CD8-positive, alpha-beta memory T cell (primary cell): ENCODE results near the gene BRD7. TPM values are rescaled to one million over a fixed set of nuclear protein-coding genes. Genes with fewer than 3 reads are reported as not detected.

Experiments
- CTCF ChIA-PET: fragments of 350-600 bp; sonication (Branson Sonifier 250); formaldehyde crosslinking; loops from one replicate; lab custom pipeline; 2021; ENCODE audit warnings: antibody characterized with exemption; lab: Charles Lee
- POLR2A ChIA-PET: fragments of 350-600 bp; sonication (Branson Sonifier 250); formaldehyde crosslinking; loops from one replicate; lab custom pipeline; 2021; ENCODE audit warnings: antibody characterized with exemption; lab: Charles Lee
- DNase-seq, 5 donors: peaks; one replicate each; pipeline versions ENCODE4 v3.0.0 to v3.0.0-alpha.2; 2020 to 2022; ENCODE audit warnings: mixed read lengths in 1 of 5
- H3K27ac ChIP-seq: one replicate; pipeline ENCODE4 v1.7.0; 2013; ENCODE audit warnings: low read depth, mild to moderate bottlenecking, low read length, moderate library complexity
- H3K27me3 ChIP-seq: 2 replicates; pipeline ENCODE4 v1.7.0; 2013; ENCODE audit warnings: low read length, mild to moderate bottlenecking; ENCODE audit not compliant: insufficient read depth, poor library complexity, severe bottlenecking
- H3K36me3 ChIP-seq: 2 replicates; pipeline ENCODE4 v1.7.0; 2013; ENCODE audit warnings: mild to moderate bottlenecking, low read length, moderate library complexity; ENCODE audit not compliant: insufficient read depth
- H3K4me1 ChIP-seq: 2 replicates; pipeline ENCODE4 v1.7.0; 2013; ENCODE audit warnings: mild to moderate bottlenecking, low read length, moderate library complexity; ENCODE audit not compliant: insufficient read depth
- H3K4me3 ChIP-seq: 2 replicates; pipeline ENCODE4 v1.7.0; 2013; ENCODE audit warnings: mild to moderate bottlenecking, low read length
- H3K9me3 ChIP-seq: 2 replicates; pipeline ENCODE4 v1.7.0; 2013; ENCODE audit warnings: mild to moderate bottlenecking, low read length
- H3K27ac Mint-ChIP-seq, 8 donors: one replicate each; pipeline ENCODE4 v1.8.0; 2020 to 2021; ENCODE audit warnings: mixed read lengths in 8 of 8, mild to moderate bottlenecking in 6 of 8, inconsistent platforms in 3 of 8, moderate library complexity in 3 of 8
- H3K27me3 Mint-ChIP-seq, 2 donors: one replicate each; pipeline ENCODE4 v1.8.0; 2020 to 2021; ENCODE audit warnings: mixed read lengths in 2 of 2, mild to moderate bottlenecking in 1 of 2, moderate library complexity in 1 of 2
- H3K36me3 Mint-ChIP-seq, 3 donors: one replicate each; pipeline ENCODE4 v1.8.0; 2020 to 2021; ENCODE audit warnings: mixed read lengths in 3 of 3, inconsistent platforms in 1 of 3, mild to moderate bottlenecking in 1 of 3
- H3K4me1 Mint-ChIP-seq, 3 donors: one replicate each; pipeline ENCODE4 v1.8.0; 2020 to 2021; ENCODE audit warnings: mixed read lengths in 3 of 3, inconsistent platforms in 1 of 3, mild to moderate bottlenecking in 1 of 3
- H3K4me3 Mint-ChIP-seq, 7 donors: one replicate each; pipeline ENCODE4 v1.8.0; 2020 to 2021; ENCODE audit warnings: mixed read lengths in 7 of 7, mild to moderate bottlenecking in 6 of 7, moderate library complexity in 4 of 7, inconsistent platforms in 2 of 7
- H3K9me3 Mint-ChIP-seq, 5 donors: one replicate each; pipeline ENCODE4 v1.8.0; 2020 to 2022; ENCODE audit warnings: mixed read lengths in 5 of 5, mild to moderate bottlenecking in 3 of 5, moderate library complexity in 2 of 5, inconsistent platforms in 1 of 5
- polyA plus RNA-seq: library from polyadenylated mRNA; unstranded; fragments of 300-500 nt; fragmentation: Illumina TruSeq; gene quantifications from one replicate; pipeline ENCODE4 v1.2.3, GENCODE V29; 2021
- total RNA-seq, 2 experiments: library from RNA; stranded (reverse); gene quantifications; one replicate each; pipeline ENCODE4 v1.2.3, GENCODE V29; 2021

BRD7 gene
- total and polyA plus RNA-seq, 3 experiments from 2014 or later: 55.7 to 103 (median 101) TPM

GRCh38 chr16:50402298-50402895 lies 33.6 kb upstream of the BRD7 start:
- peaks cover 0 to 3% of the 10 kb centered on the region in 2 donors for H3K27me3 Mint-ChIP-seq
- H3K4me1 Mint-ChIP-seq: peaks cover 2 to 5% (median 3%) of the 10 kb centered on the region in 3 donors
- no peaks in the 10 kb centered on the region for H3K36me3 ChIP-seq
- no peak overlapping the region for H3K4me3 Mint-ChIP-seq
- CTCF ChIA-PET: no interaction called here
- H3K36me3 Mint-ChIP-seq: no peaks in the 10 kb centered on the region
- H3K27ac ChIP-seq: no peak overlapping the region
- H3K9me3 ChIP-seq: no peaks in the 10 kb centered on the region
- no peaks in the 10 kb centered on the region for H3K4me1 ChIP-seq
- H3K4me3 ChIP-seq: no peak overlapping the region
- POLR2A ChIA-PET: no interaction called here
- DNase-seq: no peak
- H3K9me3 Mint-ChIP-seq: no peaks in the 10 kb centered on the region
- H3K27me3 ChIP-seq: no peaks in the 10 kb centered on the region
- H3K27ac Mint-ChIP-seq: peak overlapping the region in 1 of 8 donors; percentile 4

GRCh38 chr16:50401355-50401754 lies 32.6 kb upstream of the BRD7 start:
- H3K9me3 Mint-ChIP-seq: no peaks in the 10 kb centered on the region
- no peaks in the 10 kb centered on the region for H3K36me3 Mint-ChIP-seq
- Histone ChIP-seq H3K9me3 (no peaks in the 10 kb centered on the region), H3K27ac (no peak overlapping the region), H3K36me3 (no peaks in the 10 kb centered on the region), H3K27me3 (no peaks in the 10 kb centered on the region), H3K4me3 (no peak overlapping the region), H3K4me1 (peaks cover under 1% of the 10 kb centered on the region)
- H3K27me3 Mint-ChIP-seq: peaks cover 0 to 3% of the 10 kb centered on the region in 2 donors
- no peak overlapping the region for H3K4me3 Mint-ChIP-seq
- peaks cover 2 to 8% (median 3%) of the 10 kb centered on the region in 3 donors for H3K4me1 Mint-ChIP-seq
- no peak for DNase-seq
- peak overlapping the region in 1 of 8 donors; percentile 78 for H3K27ac Mint-ChIP-seq
- ChIA-PET POLR2A (no interaction called here), CTCF (no interaction called here)

GRCh38 chr16:50400967-50401348 lies 32.2 kb upstream of the BRD7 start:
- H3K27ac ChIP-seq: no peak overlapping the region
- DNase-seq: no peak
- no peak overlapping the region for H3K4me3 ChIP-seq
- peaks cover 5% of the 10 kb centered on the region for H3K4me1 ChIP-seq
- POLR2A ChIA-PET: no interaction called here
- no peaks in the 10 kb centered on the region for H3K36me3 ChIP-seq
- no peaks in the 10 kb centered on the region for H3K36me3 Mint-ChIP-seq
- no peak overlapping the region for H3K4me3 Mint-ChIP-seq
- H3K9me3 Mint-ChIP-seq: no peaks in the 10 kb centered on the region
- peaks cover 6 to 12% (median 7%) of the 10 kb centered on the region in 3 donors for H3K4me1 Mint-ChIP-seq
- H3K27me3 ChIP-seq: no peaks in the 10 kb centered on the region
- no peak overlapping the region for H3K27ac Mint-ChIP-seq
- H3K27me3 Mint-ChIP-seq: peaks cover 0 to 3% of the 10 kb centered on the region in 2 donors
- H3K9me3 ChIP-seq: no peaks in the 10 kb centered on the region
- CTCF ChIA-PET: no interaction called here

GRCh38 chr16:50400312-50400966 lies 31.7 kb upstream of the BRD7 start:
- H3K4me1 ChIP-seq: peaks cover 10% of the 10 kb centered on the region
- ChIA-PET POLR2A (no interaction called here), CTCF (no interaction called here)
- Mint-ChIP-seq H3K4me1 (peaks cover 9 to 16% (median 10%) of the 10 kb centered on the region in 3 donors), H3K36me3 (no peaks in the 10 kb centered on the region), H3K4me3 (no peak overlapping the region), H3K27ac (peak overlapping the region in 1 of 8 donors; percentile 31), H3K27me3 (peaks cover 0 to 3% of the 10 kb centered on the region in 2 donors), H3K9me3 (no peaks in the 10 kb centered on the region)
- DNase-seq: no peak
- H3K27me3 ChIP-seq: no peaks in the 10 kb centered on the region
- H3K9me3 ChIP-seq: no peaks in the 10 kb centered on the region
- H3K4me3 ChIP-seq: no peak overlapping the region
- no peak overlapping the region for H3K27ac ChIP-seq
- H3K36me3 ChIP-seq: no peaks in the 10 kb centered on the region

GRCh38 chr16:50399411-50399810 lies 30.6 kb upstream of the BRD7 start:
- Mint-ChIP-seq H3K36me3 (no peaks in the 10 kb centered on the region), H3K4me3 (no peak overlapping the region), H3K9me3 (no peaks in the 10 kb centered on the region), H3K27ac (peak overlapping the region in 1 of 8 donors; percentile 23), H3K27me3 (peaks cover 0 to 3% of the 10 kb centered on the region in 2 donors), H3K4me1 (peaks cover 10 to 21% (median 14%) of the 10 kb centered on the region in 3 donors)
- CTCF ChIA-PET: no interaction called here
- no peaks in the 10 kb centered on the region for H3K27me3 ChIP-seq
- POLR2A ChIA-PET: no interaction called here
- H3K27ac ChIP-seq: no peak overlapping the region
- no peaks in the 10 kb centered on the region for H3K36me3 ChIP-seq
- H3K4me1 ChIP-seq: peaks cover 14% of the 10 kb centered on the region
- DNase-seq: no peak
- no peaks in the 10 kb centered on the region for H3K9me3 ChIP-seq
- H3K4me3 ChIP-seq: no peak overlapping the region

GRCh38 chr16:50398336-50398735 lies 29.5 kb upstream of the BRD7 start:
- H3K27ac ChIP-seq: no peak overlapping the region
- H3K4me3 ChIP-seq: no peak overlapping the region
- peaks cover 10 to 21% (median 14%) of the 10 kb centered on the region in 3 donors for H3K4me1 Mint-ChIP-seq
- no peaks in the 10 kb centered on the region for H3K9me3 Mint-ChIP-seq
- H3K36me3 ChIP-seq: no peaks in the 10 kb centered on the region
- H3K4me3 Mint-ChIP-seq: no peak overlapping the region
- H3K27me3 Mint-ChIP-seq: peaks cover 0 to 3% of the 10 kb centered on the region in 2 donors
- ChIA-PET CTCF (interaction anchor here (1.3 kb wide), 1 partner anchor 12 kb away, joined by 3 read pairs; no protein-coding TSS in a partner anchor), POLR2A (no interaction called here)
- no peaks in the 10 kb centered on the region for H3K9me3 ChIP-seq
- H3K27ac Mint-ChIP-seq: no peak overlapping the region
- no peaks in the 10 kb centered on the region for H3K27me3 ChIP-seq
- H3K36me3 Mint-ChIP-seq: no peaks in the 10 kb centered on the region
- H3K4me1 ChIP-seq: peaks cover 14% of the 10 kb centered on the region
- no peak for DNase-seq

- H3K27ac ChIP-seq: no peak overlapping the region
- H3K36me3 ChIP-seq: no peaks in the 10 kb centered on the region
- H3K9me3 ChIP-seq: no peaks in the 10 kb centered on the region
- Mint-ChIP-seq H3K4me1 (peaks cover 10 to 21% (median 14%) of the 10 kb centered on the region in 3 donors), H3K27me3 (no peaks in the 10 kb centered on the region), H3K27ac (peak overlapping the region in 1 of 8 donors; percentile 89), H3K9me3 (no peaks in the 10 kb centered on the region), H3K36me3 (no peaks in the 10 kb centered on the region), H3K4me3 (no peak overlapping the region)
- H3K27me3 ChIP-seq: no peaks in the 10 kb centered on the region
- H3K4me1 ChIP-seq: peaks cover 14% of the 10 kb centered on the region
- POLR2A ChIA-PET: no interaction called here
- no peak overlapping the region for H3K4me3 ChIP-seq
- no peak for DNase-seq
- CTCF ChIA-PET: no interaction called here
Observed at GRCh38 chr16:50396761-50397535, 28.2 kb upstream of the BRD7 start.
